Astrocyte (in vitro differentiated cells and primary cell): ENCODE measurements around the gene PYDC1.

Experiments used
- EZH2 ChIP-seq: IDR thresholded peaks from 2 replicates; pipeline ENCODE4 v1.6.1; 2012; ENCODE audit warnings: mild to moderate bottlenecking, low read length, inconsistent platforms; ENCODE audit not compliant: insufficient read depth
- TF ChIP-seq, protein P1 (sequence below): IDR thresholded peaks from 2 replicates; pipeline ENCODE4 v1.5.1; 2011; ENCODE audit warnings: low read depth, mild to moderate bottlenecking, inconsistent platforms, low read length, moderate library complexity; ENCODE audit not compliant: insufficient read depth

DNA sequence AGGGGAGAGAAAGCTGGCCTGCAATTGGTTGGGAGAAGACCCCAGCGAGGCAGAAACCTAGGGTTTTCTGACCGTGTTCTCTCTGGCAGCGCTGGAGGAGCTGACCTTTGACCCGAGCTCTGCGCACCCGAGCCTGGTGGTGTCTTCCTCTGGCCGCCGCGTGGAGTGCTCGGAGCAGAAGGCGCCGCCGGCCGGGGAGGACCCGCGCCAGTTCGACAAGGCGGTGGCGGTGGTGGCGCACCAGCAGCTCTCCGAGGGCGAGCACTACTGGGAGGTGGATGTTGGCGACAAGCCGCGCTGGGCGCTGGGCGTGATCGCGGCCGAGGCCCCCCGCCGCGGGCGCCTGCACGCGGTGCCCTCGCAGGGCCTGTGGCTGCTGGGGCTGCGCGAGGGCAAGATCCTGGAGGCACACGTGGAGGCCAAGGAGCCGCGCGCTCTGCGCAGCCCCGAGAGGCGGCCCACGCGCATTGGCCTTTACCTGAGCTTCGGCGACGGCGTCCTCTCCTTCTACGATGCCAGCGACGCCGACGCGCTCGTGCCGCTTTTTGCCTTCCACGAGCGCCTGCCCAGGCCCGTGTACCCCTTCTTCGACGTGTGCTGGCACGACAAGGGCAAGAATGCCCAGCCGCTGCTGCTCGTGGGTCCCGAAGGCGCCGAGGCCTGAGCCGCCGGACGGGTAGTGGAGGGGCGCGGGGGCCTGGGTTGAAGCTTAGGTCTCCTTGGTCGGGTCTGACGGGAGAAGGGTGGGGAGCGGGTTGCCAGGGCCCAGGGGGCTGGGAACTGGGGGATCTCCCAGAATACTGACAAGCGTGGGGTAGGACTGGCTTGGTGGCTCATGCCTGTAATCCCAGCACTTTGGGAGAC, 7.4 kb upstream of the PYDC1 start:
- TF ChIP-seq, protein P1, sequence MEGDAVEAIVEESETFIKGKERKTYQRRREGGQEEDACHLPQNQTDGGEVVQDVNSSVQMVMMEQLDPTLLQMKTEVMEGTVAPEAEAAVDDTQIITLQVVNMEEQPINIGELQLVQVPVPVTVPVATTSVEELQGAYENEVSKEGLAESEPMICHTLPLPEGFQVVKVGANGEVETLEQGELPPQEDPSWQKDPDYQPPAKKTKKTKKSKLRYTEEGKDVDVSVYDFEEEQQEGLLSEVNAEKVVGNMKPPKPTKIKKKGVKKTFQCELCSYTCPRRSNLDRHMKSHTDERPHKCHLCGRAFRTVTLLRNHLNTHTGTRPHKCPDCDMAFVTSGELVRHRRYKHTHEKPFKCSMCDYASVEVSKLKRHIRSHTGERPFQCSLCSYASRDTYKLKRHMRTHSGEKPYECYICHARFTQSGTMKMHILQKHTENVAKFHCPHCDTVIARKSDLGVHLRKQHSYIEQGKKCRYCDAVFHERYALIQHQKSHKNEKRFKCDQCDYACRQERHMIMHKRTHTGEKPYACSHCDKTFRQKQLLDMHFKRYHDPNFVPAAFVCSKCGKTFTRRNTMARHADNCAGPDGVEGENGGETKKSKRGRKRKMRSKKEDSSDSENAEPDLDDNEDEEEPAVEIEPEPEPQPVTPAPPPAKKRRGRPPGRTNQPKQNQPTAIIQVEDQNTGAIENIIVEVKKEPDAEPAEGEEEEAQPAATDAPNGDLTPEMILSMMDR = no peak
- TF ChIP-seq EZH2 = no peak
